MM.1S (cell line): Measurements from ENCODE around the gene CCNF.

Source experiments
- DNase-seq: peaks from one replicate; pipeline ENCODE4 v3.0.0-alpha.2; 2015
- H2AFZ ChIP-seq: fragments of 300-600 bp; sonication (generic); 2 replicates; pipeline ENCODE4 v1.6.0; 2016; ENCODE audit warnings: antibody characterized with exemption, low read length
- H3F3A ChIP-seq: fragments of 300-600 bp; sonication (generic); 2 replicates; pipeline ENCODE4 v1.6.1; 2016; ENCODE audit warnings: mild to moderate bottlenecking, antibody characterized with exemption, low read length, moderate library complexity, mixed read lengths; ENCODE audit not compliant: insufficient read depth
- H3K27ac ChIP-seq: fragments of 300-600 bp; sonication (generic); 2 replicates; pipeline ENCODE4 v1.5.1; 2016; ENCODE audit warnings: mild to moderate bottlenecking, low read length
- H3K27me3 ChIP-seq: fragments of 300-600 bp; sonication (generic); replicated peaks from 2 replicates; pipeline ENCODE4 v1.6.0; 2016; ENCODE audit warnings: low read length; ENCODE audit not compliant: insufficient read depth
- H3K36me3 ChIP-seq: fragments of 300-600 bp; sonication (generic); replicated peaks from 2 replicates; pipeline ENCODE4 v1.6.1; 2016; ENCODE audit warnings: mild to moderate bottlenecking, low read length, mixed read lengths; ENCODE audit not compliant: insufficient read depth
- H3K4me1 ChIP-seq: fragments of 300-600 bp; sonication (generic); 2 replicates; pipeline ENCODE4 v1.6.1; 2016; ENCODE audit warnings: low read length, mixed read lengths
- H3K4me2 ChIP-seq: fragments of 300-600 bp; sonication (generic); 2 replicates; pipeline ENCODE4 v1.6.0; 2016; ENCODE audit warnings: low read depth, low read length
- H3K4me3 ChIP-seq: fragments of 300-600 bp; sonication (generic); 2 replicates; pipeline ENCODE4 v1.5.1; 2016; ENCODE audit warnings: low read length, mixed read lengths
- H3K79me2 ChIP-seq: fragments of 300-600 bp; sonication (generic); 2 replicates; pipeline ENCODE4 v1.6.1; 2016; ENCODE audit warnings: mixed run types, low read length, mixed read lengths
- H3K9ac ChIP-seq: fragments of 300-600 bp; sonication (generic); 2 replicates; pipeline ENCODE4 v1.6.1; 2016; ENCODE audit warnings: low read length, mixed read lengths
- H3K9me2 ChIP-seq: fragments of 300-600 bp; sonication (generic); replicated peaks from 2 replicates; pipeline ENCODE4 v1.6.1; 2016; ENCODE audit warnings: mild to moderate bottlenecking, low read length, mixed read lengths; ENCODE audit not compliant: insufficient read depth
- H3K9me3 ChIP-seq: fragments of 300-600 bp; sonication (generic); replicated peaks from 2 replicates; pipeline ENCODE4 v1.6.1; 2016; ENCODE audit warnings: mild to moderate bottlenecking, low read length, mixed read lengths; ENCODE audit not compliant: insufficient read depth
- H4K20me1 ChIP-seq: fragments of 300-600 bp; sonication (generic); 2 replicates; pipeline ENCODE4 v1.6.1; 2016; ENCODE audit warnings: mild to moderate bottlenecking, low read length, moderate library complexity, mixed read lengths; ENCODE audit not compliant: insufficient read depth
- CTCF ChIP-seq: fragments of 300-600 bp; sonication (generic); IDR thresholded peaks from 2 replicates; pipeline ENCODE4 v1.5.1; 2016; ENCODE audit warnings: antibody characterized with exemption, low read length, mixed read lengths
- EZH2 ChIP-seq: fragments of 300-600 bp; sonication (generic); optimal IDR thresholded peaks from 2 replicates; pipeline ENCODE3; 2017; ENCODE audit warnings: low read depth, mild to moderate bottlenecking, antibody characterized with exemption, low read length, mixed read lengths
- EZH2phosphoT487 ChIP-seq: fragments of 300-600 bp; sonication (generic); IDR thresholded peaks from 2 replicates; pipeline ENCODE4 v1.6.1; 2018; ENCODE audit warnings: antibody characterized with exemption, low read length

CCNF gene

GRCh38 chr16:2497695-2498484, 68.6 kb downstream of the CCNF start:
- Histone ChIP-seq H3K36me3 (no peaks in the 10 kb centered on the region), H3K9me3 (no peaks in the 10 kb centered on the region), H3K27me3 (no peaks in the 10 kb centered on the region), H2AFZ (no peak overlapping the region), H3K4me1 (0 out of 2 replicates have a peak, but pooled peaks cover 2% of the 10 kb centered on the region), H3K9me2 (no peaks in the 10 kb centered on the region), H4K20me1 (no peaks in the 10 kb centered on the region), H3F3A (no peaks in the 10 kb centered on the region), H3K79me2 (no peaks in the 10 kb centered on the region), H3K4me2 (no peak overlapping the region), H3K4me3 (no peak overlapping the region), H3K9ac (no peak overlapping the region), H3K27ac (no peak overlapping the region)
- DNase-seq = no peak
- TF ChIP-seq EZH2 = no peak
- no peak for TF ChIP-seq EZH2phosphoT487
- TF ChIP-seq CTCF = no peak

DNA sequence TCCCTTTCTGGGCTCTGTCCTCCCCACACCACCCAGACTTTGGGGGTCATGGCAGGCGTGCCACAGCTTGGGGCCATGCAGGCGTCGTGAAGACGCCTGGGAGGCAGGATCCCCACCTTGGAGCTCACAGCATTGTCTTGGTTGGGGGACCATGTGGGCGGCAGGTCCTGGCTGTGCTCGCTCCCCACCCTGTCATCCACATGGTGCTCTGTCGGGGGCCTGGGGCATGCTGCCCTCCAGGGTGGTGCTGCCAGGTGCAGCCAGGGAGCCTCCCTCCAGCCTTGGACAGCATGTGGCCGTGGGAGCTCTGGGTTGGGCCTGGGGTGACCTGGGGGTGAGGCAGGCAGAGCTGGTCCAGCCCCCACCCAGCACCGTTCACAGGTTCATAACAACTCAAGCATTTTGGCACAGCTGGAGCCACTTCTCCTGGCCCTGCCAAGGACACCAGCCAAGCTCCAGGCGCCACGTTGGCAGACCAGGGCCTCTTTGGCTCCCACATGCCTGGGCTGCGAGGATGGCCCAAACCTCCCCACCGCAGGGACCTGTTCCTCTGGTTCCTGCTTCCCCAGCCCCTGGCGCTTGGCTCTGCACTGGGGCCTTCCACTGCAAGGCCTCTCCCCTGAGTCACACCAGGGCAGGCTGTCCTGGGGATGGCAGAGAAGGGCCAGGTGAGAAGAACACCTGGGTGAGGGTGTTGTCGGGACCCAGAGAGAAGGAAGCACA, 69.4 kb downstream of the CCNF start:
- Histone ChIP-seq H3K9me2 (no peaks in the 10 kb centered on the region), H3F3A (no peaks in the 10 kb centered on the region), H3K36me3 (no peaks in the 10 kb centered on the region), H3K4me1 (0 out of 2 replicates have a peak, but pooled peaks cover 2% of the 10 kb centered on the region), H3K79me2 (no peaks in the 10 kb centered on the region), H3K9ac (no peak overlapping the region), H2AFZ (no peak overlapping the region), H4K20me1 (no peaks in the 10 kb centered on the region), H3K27me3 (no peaks in the 10 kb centered on the region), H3K27ac (no peak overlapping the region), H3K9me3 (no peaks in the 10 kb centered on the region), H3K4me2 (no peak overlapping the region), H3K4me3 (no peak overlapping the region)
- no peak for DNase-seq
- TF ChIP-seq EZH2 (no peak), CTCF (no peak), EZH2phosphoT487 (no peak)

DNA sequence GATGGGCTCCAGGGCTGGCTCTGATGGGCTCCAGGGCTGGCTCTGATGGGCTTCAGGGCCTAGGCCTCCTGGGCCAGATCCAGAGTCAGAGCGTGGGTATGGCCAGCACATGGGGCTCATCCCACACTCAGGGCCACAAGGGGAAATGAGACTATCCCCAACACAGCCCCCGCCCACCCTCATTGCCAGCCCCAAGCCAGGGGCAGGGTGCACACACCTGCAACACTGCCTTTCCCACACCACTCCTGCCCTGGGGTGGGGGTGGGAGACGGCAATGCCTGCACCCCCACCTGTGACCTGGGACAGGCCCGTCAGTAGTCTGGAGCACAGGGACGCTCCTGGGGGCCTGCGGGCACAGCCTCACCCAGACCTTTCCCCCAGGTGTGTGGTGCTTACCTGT, 70.2 kb downstream of the CCNF start:
- no peaks in the 10 kb centered on the region for H3K9me2 ChIP-seq
- H3K27me3 ChIP-seq = no peaks in the 10 kb centered on the region
- H3K9ac ChIP-seq = no peak overlapping the region
- 0 out of 2 replicates have a peak, but pooled peaks cover 2% of the 10 kb centered on the region for H3K4me1 ChIP-seq
- no peaks in the 10 kb centered on the region for H3K79me2 ChIP-seq
- H3K27ac ChIP-seq = no peak overlapping the region
- H3K4me3 ChIP-seq = no peak overlapping the region
- no peak for DNase-seq
- H3K4me2 ChIP-seq = no peak overlapping the region
- no peaks in the 10 kb centered on the region for H4K20me1 ChIP-seq
- H3F3A ChIP-seq = no peaks in the 10 kb centered on the region
- TF ChIP-seq EZH2 = no peak
- no peak for TF ChIP-seq EZH2phosphoT487
- no peak for TF ChIP-seq CTCF
- H3K9me3 ChIP-seq = no peaks in the 10 kb centered on the region
- no peak overlapping the region for H2AFZ ChIP-seq
- no peaks in the 10 kb centered on the region for H3K36me3 ChIP-seq
